Fibroblast of upper back skin (primary cell): ENCODE measurements around the gene PTPRE.
A peak's percentile ranks its signal among the peaks of the same experiment; 100 is the strongest.

Source experiments
- DNase-seq: peaks from one replicate; pipeline ENCODE4 v3.0.0-alpha.2; 2013

The PTPRE gene

DNA sequence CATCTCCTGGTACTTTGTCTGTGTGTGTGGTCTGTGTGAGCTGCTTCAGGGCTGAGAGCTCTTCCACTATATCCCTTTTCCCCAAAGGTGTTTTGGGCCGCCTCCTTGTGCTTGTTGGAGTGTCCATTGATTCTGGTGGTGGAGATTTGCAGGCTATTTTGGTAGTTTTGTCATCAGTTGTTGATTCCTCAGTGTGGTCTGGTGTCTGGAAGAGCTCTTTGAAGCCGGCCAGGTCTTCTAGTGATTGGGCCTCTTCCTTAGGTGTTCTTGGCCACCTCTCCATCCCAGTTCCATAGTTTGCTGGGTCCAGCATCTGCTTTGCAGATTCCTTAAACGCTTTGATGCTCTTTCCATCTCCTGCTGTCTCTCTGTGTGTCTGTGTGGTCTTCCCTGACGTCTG is 198.5 kb downstream of the PTPRE start:
- no peak for DNase-seq

DNA sequence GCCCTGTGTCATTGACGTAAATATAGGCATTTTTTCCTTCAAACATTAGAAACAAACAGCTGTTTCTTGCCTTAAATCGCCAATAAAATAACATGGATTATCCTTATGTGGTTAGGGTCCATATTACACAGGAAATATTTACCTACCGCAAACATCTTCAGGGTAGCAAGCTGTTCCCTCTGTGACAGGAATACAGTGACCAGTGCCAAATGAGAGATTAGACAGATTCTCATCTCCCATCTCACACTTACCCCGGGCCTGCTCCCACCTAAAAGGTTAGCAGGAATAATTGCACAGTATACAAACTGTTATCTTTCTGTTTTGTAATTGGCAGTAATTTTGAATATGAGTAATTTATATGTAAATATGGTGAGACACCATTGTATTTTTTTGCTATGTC is 202.8 kb downstream of the PTPRE start:
- no peak for DNase-seq

DNA sequence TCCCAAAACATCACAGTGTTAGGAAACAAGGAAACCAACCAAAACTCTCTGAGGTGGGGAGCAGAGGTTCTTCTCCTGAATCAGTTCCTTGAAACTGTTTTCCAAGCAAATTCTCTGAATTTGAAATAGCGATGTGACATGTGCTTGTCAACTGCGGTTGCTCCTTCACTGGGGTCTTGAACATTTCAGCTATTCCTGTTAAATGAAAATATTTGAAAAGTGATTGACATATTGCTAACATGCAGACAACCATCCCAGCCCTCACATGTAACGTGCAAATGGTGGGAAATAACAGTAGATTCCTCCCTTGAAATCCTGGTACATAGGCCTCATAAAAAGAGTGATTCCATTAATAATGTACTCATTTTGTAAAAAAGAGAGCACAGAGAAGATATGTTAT is 203.4 kb downstream of the PTPRE start:
- DNase-seq = no peak

DNA sequence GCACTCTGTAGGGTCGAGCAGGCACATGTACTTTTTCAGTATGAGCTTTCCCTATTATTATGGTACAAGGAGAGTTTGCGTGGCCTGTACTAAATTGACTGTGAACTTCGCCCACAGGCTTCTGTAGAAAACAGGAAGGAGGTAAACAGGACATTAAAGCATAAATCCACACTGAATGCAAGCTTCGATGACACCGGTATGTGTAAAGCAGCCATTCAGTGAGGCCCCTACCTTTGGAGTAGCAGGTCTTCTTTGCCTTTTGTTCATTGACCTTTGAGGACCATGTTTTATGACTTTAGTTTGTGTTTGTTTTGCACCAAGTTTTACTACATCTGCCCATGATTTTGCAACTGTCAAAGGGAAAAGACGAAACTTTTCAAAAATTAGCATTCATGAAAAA is 204.8 kb downstream of the PTPRE start:
- DNase-seq = no peak

DNA sequence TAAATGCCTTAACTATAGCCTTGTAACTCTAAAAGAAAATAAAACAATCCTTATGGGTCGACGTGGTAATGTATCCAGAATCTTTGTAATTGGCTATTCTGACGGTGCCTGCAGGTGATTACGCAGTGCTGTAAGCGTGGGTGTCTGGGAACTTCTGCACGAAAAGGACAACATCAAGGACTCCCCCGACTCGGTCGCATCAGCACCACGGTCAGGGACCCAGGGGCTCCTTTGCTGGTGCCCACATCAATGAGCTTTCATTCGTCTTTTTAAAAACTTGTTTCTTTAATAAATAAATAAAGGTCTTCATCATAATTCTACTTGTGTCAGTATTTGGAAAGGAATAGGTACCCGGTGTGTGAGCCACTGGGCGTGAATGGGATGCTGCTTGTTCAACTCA is 206.1 kb downstream of the PTPRE start:
- DNase-seq = no peak

DNA sequence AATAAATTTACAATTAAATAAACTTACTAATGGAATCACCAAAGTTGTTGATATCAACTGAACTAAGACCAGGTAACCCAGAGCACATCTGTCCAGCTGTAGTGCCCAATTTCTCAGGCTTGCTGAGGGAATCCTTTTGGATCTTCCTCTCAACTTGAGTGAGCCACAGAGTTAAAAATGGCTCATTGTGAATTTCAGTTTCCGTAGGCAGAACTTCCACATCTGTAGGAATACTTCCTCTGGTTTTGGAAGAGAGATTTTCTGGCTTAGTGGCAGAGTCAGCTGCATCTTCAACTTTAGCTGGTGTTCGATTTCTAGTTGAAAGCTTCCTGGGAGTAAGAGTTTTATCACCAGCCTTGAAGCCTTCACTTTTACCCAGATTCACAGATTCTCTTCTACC is 208.0 kb downstream of the PTPRE start:
- no peak for DNase-seq

DNA sequence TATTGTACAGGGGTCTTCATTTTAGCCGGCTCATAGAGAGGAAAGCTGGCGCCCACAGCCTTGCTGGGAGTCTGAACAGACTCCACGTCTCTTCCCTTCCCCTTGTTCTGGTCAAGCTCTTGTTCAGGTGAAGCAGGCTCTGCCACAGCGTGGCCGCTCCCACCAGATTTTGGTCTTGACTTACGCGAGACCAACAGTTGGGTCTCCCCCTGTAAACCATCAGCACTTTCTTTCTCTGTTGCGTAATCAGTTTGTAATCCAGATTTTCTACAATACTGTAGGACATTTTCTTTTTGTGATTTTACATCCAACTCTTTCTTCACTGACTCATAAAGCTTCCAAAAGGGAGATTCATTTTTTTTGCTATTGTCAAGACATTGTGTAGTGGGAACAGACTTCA is 208.5 kb downstream of the PTPRE start:
- DNase-seq = no peak

DNA sequence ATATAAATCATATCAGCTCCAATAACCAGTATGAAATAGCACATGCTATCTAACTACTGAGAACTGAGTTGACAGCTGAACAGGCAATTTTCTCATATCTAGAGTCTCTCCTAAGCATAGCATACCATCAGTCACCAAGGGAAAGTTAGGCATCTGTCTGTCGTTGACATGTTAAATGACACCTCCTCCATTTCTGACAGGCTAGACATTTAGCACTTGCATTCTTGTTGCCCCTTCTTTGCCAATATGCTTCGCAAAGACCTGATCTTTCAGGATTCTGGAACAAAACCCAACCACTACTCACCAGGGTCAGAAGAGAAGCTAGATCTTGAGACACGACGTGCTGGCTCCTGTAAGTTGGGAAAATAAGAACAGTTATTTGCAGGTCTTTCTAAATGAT is 209.3 kb downstream of the PTPRE start:
- DNase-seq = no peak

DNA sequence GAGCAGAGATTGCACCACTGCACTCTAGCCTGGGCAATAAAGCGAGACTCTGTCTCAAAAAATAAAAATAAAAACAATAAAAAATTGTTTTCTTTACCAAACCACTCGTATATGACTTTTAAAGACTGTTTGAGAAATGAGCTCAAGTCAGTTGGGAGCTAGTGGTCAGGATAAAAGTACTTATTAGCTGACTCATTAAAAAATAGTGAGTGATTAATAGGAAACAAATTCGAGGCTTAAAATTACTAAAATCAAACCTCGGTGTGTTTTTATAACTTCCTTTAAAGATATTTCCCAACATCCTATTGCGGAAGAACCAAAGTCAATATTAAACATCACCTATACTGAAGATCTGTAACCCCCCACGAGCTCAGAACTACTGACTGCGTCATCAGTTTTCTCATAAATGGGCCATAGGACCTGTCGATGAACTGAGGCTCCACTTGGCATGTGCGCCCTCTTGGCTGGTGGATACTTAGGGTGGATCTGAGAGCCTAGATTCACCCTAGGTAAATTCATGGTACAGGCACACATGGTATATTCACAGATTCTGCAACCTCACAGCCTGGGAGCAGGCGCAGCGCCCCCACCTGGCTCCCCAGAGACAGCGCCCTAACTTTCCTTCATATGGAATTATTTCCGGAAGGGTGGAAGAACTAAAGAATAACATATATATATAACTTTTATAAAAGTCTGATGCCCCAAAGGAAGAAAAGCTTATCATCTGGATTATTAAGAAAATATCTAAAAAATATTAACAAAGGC is 210.1 kb downstream of the PTPRE start:
- no peak for DNase-seq

DNA sequence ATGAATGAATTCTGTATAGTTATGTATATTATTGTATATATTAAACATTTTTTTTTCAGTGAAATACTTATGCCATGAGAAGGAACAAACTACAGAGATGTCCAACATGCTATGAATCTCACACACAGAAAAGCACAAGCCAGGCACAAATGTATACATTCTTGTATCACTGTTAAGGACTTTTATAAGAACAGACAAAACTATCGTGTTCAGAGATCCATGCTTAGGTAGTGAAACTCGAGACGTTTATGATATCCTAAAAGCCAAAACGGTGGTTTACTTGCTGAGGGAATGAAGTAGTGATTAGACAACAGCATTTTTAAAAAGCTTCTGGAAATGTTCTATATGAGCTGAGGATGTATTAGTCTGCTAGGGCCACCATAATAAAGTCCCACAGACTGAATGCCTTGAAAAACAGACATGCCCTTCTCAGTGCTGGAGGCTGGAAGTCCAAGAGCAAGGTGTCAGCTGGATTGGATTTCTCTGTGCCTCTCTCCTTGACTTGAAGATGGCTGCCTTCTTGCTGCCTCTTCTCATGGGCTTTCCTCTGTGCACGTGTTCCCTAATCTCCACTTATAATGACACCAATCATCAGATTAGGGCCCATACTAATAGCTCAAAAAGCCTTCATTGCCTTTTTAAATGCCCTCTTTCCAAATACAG is 215.0 kb downstream of the PTPRE start:
- no peak for DNase-seq

DNA sequence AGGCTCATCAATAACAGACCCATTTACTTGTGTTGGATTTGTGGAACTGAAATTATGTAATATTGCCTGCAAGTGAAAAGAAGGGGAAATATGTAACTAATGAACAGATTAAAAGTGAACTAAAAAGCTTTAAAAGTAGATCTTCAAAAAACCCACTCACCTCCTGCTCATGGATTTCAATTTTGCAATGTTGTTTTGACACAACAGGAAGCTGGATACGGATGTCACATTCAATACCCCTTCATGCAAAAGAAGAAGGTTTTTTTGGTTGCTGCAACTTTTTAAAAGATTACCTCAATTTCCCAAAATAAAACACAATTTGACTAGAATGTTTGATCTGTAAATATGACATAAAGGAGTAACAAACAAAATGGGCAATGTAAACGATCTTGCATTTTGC is 216.0 kb downstream of the PTPRE start:
- no peak for DNase-seq

DNA sequence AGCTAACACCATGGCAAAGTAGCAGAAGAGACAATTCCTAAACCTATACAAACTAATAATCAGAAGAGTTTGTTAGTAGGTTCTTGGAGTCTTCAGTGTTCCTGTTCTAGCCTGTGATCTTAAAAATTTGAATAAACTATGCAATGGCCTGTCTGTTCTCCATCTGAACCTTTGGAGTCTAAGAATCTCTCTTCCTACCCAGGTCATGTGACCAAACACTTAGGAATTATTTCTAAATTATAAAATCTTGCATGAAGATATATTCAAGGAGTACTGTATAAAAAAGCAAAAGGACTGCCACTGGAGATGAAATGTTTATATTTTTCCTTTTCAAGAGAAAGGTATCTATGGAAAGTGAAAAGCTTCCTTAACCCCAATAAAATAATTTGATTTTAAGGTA is 216.9 kb downstream of the PTPRE start:
- DNase-seq = no peak

DNA sequence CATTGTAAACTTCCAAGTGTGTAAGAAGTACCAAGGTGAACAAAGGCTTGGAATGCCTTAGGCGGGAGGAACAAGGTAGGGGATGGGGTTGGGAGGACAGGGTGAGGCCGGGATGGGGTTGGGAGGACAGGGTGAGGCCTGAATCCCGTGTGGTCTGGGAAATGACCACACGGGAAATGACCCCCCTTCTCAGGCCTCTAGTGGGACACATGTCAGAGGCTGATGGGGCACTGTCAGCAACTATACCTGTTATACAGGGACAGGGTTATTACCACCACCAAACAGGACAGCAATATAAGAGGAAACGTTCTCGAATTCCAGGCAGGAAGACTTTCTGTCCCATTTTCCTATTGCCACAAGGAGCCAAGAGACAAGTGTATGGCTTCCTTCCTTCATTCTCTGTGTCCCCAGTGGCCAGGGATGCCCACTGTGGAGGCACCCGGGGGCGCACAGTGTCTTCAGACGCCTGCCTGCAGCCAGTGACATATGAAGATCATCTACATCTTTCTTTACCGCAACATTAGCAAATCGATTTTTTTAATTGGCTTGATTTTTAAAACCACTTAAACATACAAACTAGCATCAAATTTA is 218.0 kb downstream of the PTPRE start:
- no peak for DNase-seq

DNA sequence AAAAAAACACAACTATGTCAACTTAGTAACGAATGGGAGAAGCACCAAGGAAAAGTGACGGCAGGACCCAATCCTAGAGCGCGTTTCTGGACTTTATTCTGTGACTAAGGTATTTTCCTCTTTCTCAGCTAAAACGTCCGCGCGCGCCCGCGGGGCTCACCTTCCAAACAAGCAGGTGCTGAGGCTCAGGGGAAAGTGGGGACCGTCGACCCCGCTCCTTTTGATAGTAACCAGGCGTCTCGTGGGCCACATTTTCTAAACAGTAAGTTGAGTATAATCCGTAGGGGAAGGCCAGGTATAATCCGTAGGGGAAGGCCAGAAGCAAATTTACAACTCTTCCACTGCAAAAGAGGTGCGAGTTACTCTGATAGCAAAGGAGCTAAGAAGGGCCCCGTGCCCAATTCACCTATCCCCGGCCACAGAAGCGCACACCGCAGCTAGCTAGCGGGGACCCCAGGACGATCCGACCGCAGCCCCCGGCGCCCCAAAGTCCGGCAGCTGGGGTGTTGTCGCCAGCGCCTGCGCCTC is 218.6 kb downstream of the PTPRE start:
- no peak for DNase-seq

DNA sequence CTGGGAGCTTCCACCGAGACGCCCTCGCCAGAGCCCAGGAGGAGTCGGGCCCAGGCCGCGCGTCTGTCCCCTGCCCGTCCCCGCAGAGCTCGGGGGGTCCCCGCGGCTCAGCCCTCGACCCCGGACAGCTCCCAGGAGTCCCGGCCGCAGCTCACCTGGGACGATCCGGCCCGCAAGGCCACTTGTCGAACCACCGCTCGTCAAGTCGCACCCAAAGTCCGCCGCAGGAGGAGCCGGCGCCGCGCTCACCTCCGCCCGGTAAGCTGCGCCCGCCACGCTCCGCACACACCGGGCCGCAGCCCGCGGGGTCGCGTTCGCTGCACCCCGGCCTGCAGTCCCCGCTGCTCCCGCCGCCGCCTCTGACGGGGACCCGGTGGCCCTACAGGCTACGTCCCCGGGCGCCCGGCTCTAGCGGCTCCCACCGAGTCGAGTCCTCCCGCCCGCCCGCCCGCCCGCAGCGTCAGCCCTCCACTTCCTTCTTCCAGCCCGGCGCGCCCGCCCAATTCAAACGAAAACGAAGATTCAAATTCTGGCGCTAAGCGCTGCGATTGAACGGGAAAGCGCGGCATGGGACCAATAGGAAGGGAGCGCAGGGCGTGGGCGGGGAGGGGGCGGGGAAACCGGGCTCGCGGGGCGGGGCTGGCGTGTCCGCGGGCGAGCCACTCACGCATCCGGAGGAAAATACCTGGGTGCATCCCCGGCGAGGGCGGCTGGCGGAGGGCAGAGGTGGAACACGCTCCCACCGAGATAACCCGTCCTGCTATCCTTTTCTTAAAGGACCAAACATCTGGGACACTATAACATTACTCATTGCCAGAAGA is 219.3 kb downstream of the PTPRE start, which contains the start of gene MKI67:
MKI67 (minus strand) TSS at position 480 of the 821 bp plus-strand sequence. CDS start 756 bp downstream, outside the sequence.
- peak; percentile 89 for DNase-seq

DNA sequence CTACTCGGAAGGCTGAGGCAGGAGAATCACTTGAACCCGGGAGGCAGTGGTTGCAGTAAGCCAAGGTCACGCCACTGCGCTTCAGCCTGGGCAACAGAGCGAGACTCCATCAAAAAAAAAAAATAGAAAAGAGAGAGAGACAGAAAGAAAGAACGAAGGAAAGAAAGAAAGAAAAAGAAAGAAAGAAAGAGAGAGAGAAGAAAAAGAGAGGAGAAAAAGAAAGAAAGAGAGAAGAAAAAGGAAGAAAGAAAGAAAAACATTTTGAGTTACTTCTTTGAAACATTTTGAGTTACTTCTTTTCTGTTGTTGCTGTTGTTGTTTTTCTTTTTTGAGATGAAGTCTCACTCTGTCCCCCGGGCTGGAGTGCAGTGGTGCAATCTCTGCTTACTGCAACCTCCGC is 221.7 kb downstream of the PTPRE start:
- no peak for DNase-seq

DNA sequence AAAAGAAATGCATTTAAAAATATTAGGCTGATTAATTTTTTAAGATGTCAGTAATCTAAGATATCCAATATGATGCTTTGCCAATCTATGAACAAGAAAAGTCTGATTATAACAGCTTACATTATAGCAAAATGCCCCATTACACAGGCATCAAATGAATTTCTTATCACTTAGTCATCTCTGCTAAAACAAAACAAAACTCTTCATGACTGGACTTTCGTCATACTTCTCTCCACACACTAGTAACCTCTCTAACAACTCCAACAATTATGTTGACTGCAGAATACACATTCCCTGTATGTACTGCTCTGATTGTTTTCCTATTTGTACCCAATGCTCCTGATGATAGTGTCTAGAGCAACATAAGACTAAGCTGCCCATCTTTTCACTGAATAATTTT is 223.1 kb downstream of the PTPRE start:
- no peak for DNase-seq
